ENCODE results near the gene CERK.
A peak's percentile ranks its signal among the peaks of the same experiment; 100 is the strongest.
"Not testable (repeated sequence)": the region's sequence is repeated elsewhere in the genome, so short reads cannot be mapped to it uniquely, and the experiment has no call there.

CERK gene

GRCh38 chr22:46742576-46743221, 4.6 kb upstream of the CERK start:
- no peak overlapping the region for H3K27ac ChIP-seq (ENCODE audit: low read depth, low read length)
- H3K9ac ChIP-seq (ENCODE audit: low read length), result no peak overlapping the region
- no peaks in the 10 kb centered on the region for H3K36me3 ChIP-seq (ENCODE audit: control insufficient read depth, insufficient read depth, low read length)
- no peaks in the 10 kb centered on the region for H3K27me3 ChIP-seq (ENCODE audit: control insufficient read depth, insufficient read depth, low read length)
- H3K4me1 ChIP-seq (ENCODE audit: control insufficient read depth, insufficient read depth, low read length), result peaks cover 9% of the 10 kb centered on the region
- H3K4me3 ChIP-seq (ENCODE audit: low read length), result no peak overlapping the region

GRCh38 chr22:46741974-46742519, 4.0 kb upstream of the CERK start:
- Histone ChIP-seq H3K9ac (ENCODE audit: low read length) (no peak overlapping the region), H3K4me3 (ENCODE audit: low read length) (no peak overlapping the region), H3K27ac (ENCODE audit: low read depth, low read length) (no peak overlapping the region)

DNA sequence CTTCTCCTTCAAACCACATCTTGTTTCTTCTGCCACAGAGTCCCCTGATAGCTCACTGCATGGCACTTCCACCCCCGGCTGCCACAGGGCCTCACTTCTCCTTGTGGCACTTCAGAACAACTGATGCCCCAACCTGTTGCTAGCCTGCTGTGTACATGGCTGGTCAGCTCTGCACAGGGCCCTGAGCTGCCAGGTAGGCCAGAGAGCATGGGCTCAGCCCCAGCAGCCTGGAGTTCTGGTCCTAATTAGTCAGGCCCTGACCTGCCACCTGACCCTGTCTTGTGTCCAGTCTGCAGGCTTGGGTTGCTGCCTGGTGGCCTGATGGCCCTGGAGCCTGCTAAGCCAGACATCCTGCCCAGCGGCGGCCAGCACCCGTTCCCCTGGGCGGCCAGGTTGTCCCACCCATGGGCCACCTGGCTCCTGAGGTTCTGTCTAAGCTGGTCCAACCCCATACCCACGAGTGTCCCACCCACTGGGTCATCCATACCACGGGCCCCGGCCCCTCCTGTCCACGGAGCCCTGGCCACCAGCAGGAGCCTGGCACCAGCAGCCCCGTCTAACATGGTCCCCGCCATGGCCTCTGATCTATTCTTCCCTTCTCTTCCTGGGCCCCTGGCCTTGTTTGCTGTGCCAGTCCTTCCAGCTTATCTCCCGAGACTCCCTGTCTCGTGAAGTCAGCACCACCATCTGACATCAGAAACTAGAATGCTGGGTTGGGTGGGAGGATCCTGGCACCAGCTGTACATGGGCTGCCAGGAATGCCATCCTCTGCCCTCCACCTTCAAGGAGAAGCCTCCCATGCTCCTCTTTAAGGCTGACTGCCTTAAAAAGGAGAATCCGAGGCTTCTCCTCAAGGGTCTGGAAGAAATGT, 3.1 kb upstream of the CERK start:
- Histone ChIP-seq H3K36me3 (ENCODE audit: control insufficient read depth, insufficient read depth, low read length) (no peaks in the 10 kb centered on the region), H3K9ac (ENCODE audit: low read length) (no peak overlapping the region), H3K27ac (ENCODE audit: low read depth, low read length) (no peak overlapping the region), H3K4me3 (ENCODE audit: low read length) (no peak overlapping the region), H3K4me1 (ENCODE audit: control insufficient read depth, insufficient read depth, low read length) (peaks cover 16% of the 10 kb centered on the region), H3K27me3 (ENCODE audit: control insufficient read depth, insufficient read depth, low read length) (no peaks in the 10 kb centered on the region)

More at GRCh38 chr22:46741974-46742519, 4.0 kb upstream of the CERK start:
- Histone ChIP-seq H3K27me3 (ENCODE audit: control insufficient read depth, insufficient read depth, low read length) (no peaks in the 10 kb centered on the region), H3K36me3 (ENCODE audit: control insufficient read depth, insufficient read depth, low read length) (no peaks in the 10 kb centered on the region), H3K4me1 (ENCODE audit: control insufficient read depth, insufficient read depth, low read length) (peaks cover 9% of the 10 kb centered on the region)

GRCh38 chr22:46739094-46739870, 1.2 kb upstream of the CERK start:
- Histone ChIP-seq H3K9ac (ENCODE audit: low read length) (peak overlapping the region; percentile 57), H3K4me3 (ENCODE audit: low read length) (peak overlapping the region; percentile 73), H3K36me3 (ENCODE audit: control insufficient read depth, insufficient read depth, low read length) (no peaks in the 10 kb centered on the region), H3K4me1 (ENCODE audit: control insufficient read depth, insufficient read depth, low read length) (peaks cover 31% of the 10 kb centered on the region), H3K27me3 (ENCODE audit: control insufficient read depth, insufficient read depth, low read length) (no peaks in the 10 kb centered on the region), H3K27ac (ENCODE audit: low read depth, low read length) (peak overlapping the region; percentile 48)

DNA sequence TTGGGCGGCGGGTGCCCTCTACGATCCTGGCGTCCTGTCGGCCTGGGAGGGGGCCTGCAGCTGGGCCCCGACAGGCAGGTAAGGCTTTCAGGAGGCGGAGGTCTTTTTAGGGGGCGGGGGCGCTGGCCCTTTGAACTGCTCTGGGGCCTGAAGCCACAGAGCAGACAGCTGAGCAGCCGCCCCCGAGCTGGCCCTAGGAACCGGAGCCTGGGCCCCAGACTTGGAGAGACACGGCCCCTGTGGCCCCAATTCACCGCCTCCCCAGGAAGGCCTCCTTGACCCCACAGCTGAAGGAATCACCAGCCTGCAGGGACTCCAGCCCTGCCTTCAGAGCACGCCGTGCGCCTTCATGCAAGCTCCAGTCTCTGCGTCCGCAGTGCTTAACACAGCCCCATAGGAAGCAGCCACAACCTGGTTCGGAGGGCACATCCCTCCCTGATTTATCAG, 618 bp upstream of the CERK start:
- H3K27me3 ChIP-seq (ENCODE audit: control insufficient read depth, insufficient read depth, low read length), result no peaks in the 10 kb centered on the region
- H3K4me1 ChIP-seq (ENCODE audit: control insufficient read depth, insufficient read depth, low read length), result peaks cover 31% of the 10 kb centered on the region
- H3K4me3 ChIP-seq (ENCODE audit: low read length), result peak overlapping the region; percentile 73
- H3K27ac ChIP-seq (ENCODE audit: low read depth, low read length), result peak overlapping the region; percentile 78
- H3K9ac ChIP-seq (ENCODE audit: low read length), result peak overlapping the region; percentile 57
- H3K36me3 ChIP-seq (ENCODE audit: control insufficient read depth, insufficient read depth, low read length), result no peaks in the 10 kb centered on the region

- Histone ChIP-seq H3K27me3 (ENCODE audit: control insufficient read depth, insufficient read depth, low read length) (no peaks in the 10 kb centered on the region), H3K27ac (ENCODE audit: low read depth, low read length) (peak overlapping the region; percentile 45), H3K4me1 (ENCODE audit: control insufficient read depth, insufficient read depth, low read length) (peaks cover 31% of the 10 kb centered on the region), H3K9ac (ENCODE audit: low read length) (no peak overlapping the region), H3K36me3 (ENCODE audit: control insufficient read depth, insufficient read depth, low read length) (no peaks in the 10 kb centered on the region), H3K4me3 (ENCODE audit: low read length) (peak overlapping the region; percentile 74)
These were observed 712 bp downstream of the CERK start for GRCh38 chr22:46737105-46737975.

DNA sequence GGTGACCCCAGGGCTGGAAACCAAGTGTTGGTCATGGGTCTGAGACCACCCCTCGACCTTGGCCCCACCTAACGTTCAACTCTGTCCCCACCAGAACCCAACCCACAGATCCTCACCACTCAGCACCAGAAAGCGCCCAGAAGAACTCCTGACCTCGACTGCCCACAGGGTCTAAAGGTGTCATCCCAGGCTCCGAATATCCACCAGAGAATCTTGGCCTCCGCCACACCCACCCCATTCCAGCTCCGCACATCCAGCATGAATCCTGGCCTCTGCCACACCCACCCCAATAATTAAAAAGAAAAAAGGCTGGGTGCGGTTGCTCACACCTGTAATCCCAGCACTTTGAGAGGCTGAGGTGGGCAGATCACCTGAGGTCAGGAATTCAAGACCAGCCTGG, 1.3 kb downstream of the CERK start:
- H3K4me3 ChIP-seq (ENCODE audit: low read length), result peak overlapping the region; percentile 74
- H3K27me3 ChIP-seq (ENCODE audit: control insufficient read depth, insufficient read depth, low read length), result no peaks in the 10 kb centered on the region

GRCh38 chr22:46735747-46736608, 2.1 kb downstream of the CERK start:
- H3K36me3 ChIP-seq (ENCODE audit: control insufficient read depth, insufficient read depth, low read length), result no peaks in the 10 kb centered on the region
- H3K4me3 ChIP-seq (ENCODE audit: low read length), result peak overlapping the region; percentile 74
- peak overlapping the region; percentile 58 for H3K27ac ChIP-seq (ENCODE audit: low read depth, low read length)
- H3K27me3 ChIP-seq (ENCODE audit: control insufficient read depth, insufficient read depth, low read length), result no peaks in the 10 kb centered on the region
- no peak overlapping the region for H3K9ac ChIP-seq (ENCODE audit: low read length)
- H3K4me1 ChIP-seq (ENCODE audit: control insufficient read depth, insufficient read depth, low read length), result peaks cover 35% of the 10 kb centered on the region

More for the DNA sequence above, 1.3 kb downstream of the CERK start:
- H3K9ac ChIP-seq (ENCODE audit: low read length), result peak overlapping the region; percentile 42
- H3K4me1 ChIP-seq (ENCODE audit: control insufficient read depth, insufficient read depth, low read length), result peaks cover 31% of the 10 kb centered on the region
- H3K27ac ChIP-seq (ENCODE audit: low read depth, low read length), result no peak overlapping the region
- H3K36me3 ChIP-seq (ENCODE audit: control insufficient read depth, insufficient read depth, low read length), result no peaks in the 10 kb centered on the region

GRCh38 chr22:46734830-46735453, 3.1 kb downstream of the CERK start:
- Histone ChIP-seq H3K9ac (ENCODE audit: low read length) (no peak overlapping the region), H3K4me1 (ENCODE audit: control insufficient read depth, insufficient read depth, low read length) (peaks cover 35% of the 10 kb centered on the region), H3K36me3 (ENCODE audit: control insufficient read depth, insufficient read depth, low read length) (no peaks in the 10 kb centered on the region), H3K27ac (ENCODE audit: low read depth, low read length) (peak overlapping the region; percentile 58), H3K4me3 (ENCODE audit: low read length) (peak overlapping the region; percentile 11), H3K27me3 (ENCODE audit: control insufficient read depth, insufficient read depth, low read length) (no peaks in the 10 kb centered on the region)

GRCh38 chr22:46734213-46734722, 3.8 kb downstream of the CERK start:
- not testable (repeated sequence) for H3K9ac ChIP-seq (ENCODE audit: low read length); H3K4me3 ChIP-seq (ENCODE audit: low read length); H3K27me3 ChIP-seq (ENCODE audit: control insufficient read depth, insufficient read depth, low read length); H3K36me3 ChIP-seq (ENCODE audit: control insufficient read depth, insufficient read depth, low read length)
- peaks cover 32% of the 10 kb centered on the region for H3K4me1 ChIP-seq (ENCODE audit: control insufficient read depth, insufficient read depth, low read length)
- peak overlapping the region; percentile 58 for H3K27ac ChIP-seq (ENCODE audit: low read depth, low read length)
